ENCODE results near the gene HSD11B2.

GRCh38 chr16:67431775-67432505 is 1.0 kb downstream of the HSD11B2 start:
- TF ChIP-seq BHLHE40 (IDR thresholded peaks at IDR 0.05; ENCODE audit: borderline replicate concordance): no peak
- TF ChIP-seq FOXA1 (IDR thresholded peaks at IDR 0.05): no peak

Measured in HEK293T (cell line).